Endometrium (tissue), 2 donors: ENCODE results near the gene C11orf16.
"Not testable (repeated sequence)": the region's sequence is repeated elsewhere in the genome, so short reads cannot be mapped to it uniquely, and the experiment has no call there.

Experiments used
- FAIRE-seq: peaks from 2 replicates; lab custom pipeline; 2012; peaks lifted over from hg19 to GRCh38; lab: Jason Lieb, UNC
- donor health status: control.
- donor health status: control.

Gene C11orf16

DNA sequence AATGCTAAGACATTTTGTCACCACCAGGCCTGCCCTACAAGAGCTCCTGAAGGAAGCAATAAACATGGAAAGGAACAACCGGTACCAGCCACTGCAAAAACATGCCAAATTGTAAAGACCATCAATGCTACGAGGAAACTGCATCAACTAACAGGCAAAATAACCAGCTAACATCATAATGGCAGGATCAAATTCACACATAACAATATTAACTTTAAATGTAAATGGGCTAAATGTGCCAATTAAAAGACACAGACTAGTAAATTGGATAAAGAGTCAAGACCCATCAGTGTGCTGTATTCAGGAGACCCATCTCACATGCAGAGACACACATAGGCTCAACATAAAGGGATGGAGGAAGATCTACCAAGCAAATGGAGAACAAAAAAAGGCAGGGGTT lies 41.6 kb downstream of the C11orf16 start:
- FAIRE-seq: not testable (repeated sequence)

DNA sequence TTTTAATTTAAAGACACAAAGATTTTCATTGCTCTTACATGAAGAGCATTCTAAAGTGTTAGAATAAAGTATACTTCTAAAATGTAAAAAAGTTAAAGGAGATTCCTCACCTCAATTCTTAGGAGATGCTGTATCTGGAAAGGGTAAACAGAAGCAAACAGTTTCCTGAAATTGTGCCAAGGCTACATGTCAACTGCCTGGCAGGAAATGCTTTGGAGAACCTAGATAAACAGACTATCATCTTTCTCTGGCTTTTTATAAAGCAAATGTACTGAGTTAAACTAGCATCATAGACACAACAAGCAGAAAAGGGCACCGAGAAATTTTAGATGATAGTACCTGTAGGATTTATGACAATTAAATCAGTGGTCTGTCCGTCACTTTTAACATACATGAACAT lies 46.4 kb downstream of the C11orf16 start:
- no peak for FAIRE-seq

DNA sequence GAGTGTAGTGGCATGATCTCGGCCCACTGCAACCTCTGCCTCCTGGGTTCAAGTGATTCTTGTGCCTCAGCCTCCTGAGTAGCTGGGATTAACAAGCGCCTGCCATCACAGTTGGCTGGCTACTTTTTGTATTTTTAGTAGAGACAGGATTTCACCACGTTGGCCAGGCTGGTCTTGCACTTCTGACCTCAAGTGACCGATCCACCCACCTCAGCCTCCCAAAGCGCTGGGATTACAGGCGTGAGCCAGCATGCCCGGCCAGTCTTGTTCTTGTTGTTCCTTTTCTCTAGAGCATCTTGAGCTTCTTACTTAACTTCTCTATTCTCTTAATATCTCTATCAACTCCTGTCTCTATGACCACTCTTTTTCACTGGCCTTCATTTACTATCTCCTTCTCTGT lies 51.2 kb downstream of the C11orf16 start:
- FAIRE-seq: not testable (repeated sequence)

DNA sequence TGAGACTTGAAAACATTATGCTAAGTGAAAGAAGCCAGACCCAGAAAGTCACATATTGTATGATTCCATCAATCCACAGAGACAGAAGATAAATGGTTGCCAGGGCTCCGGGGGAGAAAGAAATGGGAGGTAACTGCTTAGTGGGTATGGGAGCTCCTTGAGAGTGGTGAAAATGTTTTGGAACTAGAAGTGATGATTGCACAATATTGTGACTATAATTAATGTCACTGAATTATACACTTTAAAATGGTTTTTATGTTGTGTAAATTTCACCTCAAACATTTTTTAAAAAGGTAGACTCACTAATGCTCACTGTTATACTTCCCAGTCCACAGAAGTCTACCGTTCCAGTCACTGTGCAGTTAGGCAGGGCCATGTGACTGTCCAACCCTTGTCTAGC lies 54.0 kb downstream of the C11orf16 start:
- FAIRE-seq: no peak

DNA sequence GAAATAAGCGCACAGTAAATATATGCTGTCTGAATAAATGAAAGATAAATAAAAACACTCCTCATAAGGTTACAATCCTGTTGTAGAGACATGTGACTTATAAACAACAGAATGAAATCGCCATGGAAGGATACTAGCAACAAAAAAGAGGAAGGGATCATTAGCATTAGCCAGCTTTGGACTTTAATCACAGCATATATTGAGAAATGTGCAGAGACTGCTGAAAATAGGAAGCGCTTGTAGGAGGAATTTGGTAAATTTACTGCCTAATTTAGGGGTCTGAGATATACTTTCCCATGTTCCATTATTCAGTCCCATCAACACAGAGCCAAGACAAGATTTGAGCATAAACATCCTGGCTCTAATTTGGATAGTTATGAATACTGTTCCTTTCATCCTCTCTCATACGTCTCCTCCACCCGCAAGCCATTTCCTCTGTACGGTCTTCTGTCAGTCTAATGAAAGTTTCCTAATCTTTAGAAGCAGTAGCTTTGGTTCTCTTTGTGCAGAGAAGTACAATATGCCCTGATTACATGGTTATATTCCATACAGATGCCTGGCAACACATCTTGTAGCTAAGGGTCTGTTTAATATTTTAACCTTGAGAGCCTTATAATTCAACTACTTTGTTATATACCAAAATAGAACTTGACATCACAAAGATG lies 58.9 kb downstream of the C11orf16 start:
- no peak for FAIRE-seq

DNA sequence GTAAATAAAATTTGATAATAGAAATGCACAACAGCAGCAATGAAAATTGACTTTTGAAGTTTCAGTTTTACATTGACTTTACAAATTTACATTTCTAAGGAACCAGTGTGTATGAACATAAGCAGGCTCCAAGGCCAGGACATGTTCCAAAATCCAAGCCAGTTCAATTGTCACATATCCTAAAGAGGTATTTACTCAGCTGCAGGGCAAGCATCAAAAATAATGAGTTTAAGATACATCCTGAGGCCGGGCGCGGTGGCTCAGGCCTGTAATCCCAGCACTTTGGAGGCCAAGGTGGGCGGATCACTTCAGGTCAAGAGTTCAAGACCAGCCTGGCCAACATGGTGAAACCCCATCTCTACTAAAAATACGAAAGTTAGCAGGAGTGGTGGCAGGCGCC lies 60.8 kb downstream of the C11orf16 start:
- no peak for FAIRE-seq

DNA sequence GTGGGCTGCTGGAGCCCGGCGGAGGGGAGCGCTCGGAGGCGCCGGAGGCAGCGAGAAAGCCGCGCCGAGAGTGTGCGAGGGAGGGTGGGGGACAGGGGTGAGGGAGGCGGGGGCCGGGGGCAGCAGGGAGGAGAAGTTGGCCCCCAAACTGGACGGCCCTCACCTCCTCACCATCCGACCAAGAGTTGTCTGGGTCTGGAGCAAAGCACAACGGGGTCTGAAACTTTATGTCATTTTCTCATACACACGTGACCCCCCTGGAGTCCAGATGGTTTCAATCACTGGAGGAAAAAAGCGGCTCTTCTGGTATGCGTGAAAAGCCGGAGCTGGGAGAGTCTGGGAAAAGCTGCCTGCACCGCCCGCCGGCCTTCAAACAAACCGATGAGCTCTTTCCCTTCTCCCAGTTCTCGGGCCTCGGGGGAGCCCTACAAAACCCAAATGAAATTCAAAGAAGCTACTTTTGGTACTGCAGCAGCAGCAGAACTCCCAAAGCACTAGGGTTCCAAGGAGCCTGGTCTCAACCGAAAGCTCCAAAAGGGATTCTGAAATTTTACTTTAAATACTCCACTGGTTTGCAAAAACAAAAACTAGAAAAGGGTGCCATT lies 61.5 kb downstream of the C11orf16 start:
- peak; percentile 8 for FAIRE-seq

DNA sequence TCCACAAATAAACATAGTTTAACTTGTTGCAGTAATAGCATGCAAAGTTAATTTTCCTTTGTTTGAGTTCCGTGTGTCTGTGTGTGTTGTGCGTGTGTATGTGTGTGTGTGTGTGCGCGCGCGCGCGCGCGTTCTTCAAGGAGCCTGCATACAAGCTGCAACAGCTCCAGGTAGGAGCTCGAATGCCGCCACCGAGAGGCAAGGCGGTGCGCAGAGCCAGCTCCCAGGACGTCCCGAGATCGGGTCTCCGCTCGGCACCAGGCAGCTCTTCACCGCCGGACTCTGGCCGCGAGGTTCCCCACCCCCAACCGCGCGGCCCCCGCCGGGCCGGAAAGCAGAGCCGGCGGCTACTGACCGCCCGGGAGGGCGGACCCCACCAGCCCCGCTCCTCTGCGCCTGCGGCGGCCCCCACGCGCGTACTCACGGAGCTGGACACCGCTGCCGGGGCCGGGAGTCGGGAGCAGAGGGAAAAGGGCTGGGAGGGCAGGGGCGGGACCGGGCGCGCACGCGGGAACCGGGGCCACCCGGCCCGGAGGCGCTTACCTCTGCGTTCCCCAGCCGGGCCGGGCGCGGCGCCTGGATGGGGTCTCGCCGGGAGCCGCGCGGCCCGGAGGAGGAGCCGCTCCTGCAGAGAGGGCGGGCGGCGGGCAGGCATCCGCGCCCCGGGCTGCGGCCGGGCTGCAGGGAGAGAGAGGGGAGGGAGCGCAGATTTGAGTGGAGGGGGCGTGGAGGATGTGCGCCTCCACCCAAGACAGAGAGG lies 62.2 kb downstream of the C11orf16 start:
- no peak for FAIRE-seq
